RPMI7951 (cell line): ENCODE measurements around the gene NEMP2. TPM values are rescaled to one million over a fixed set of nuclear protein-coding genes. Genes with fewer than 3 reads are reported as not detected.

Source experiments
- DNase-seq: peaks from one replicate; pipeline ENCODE4 v3.0.0-alpha.2; 2012; ENCODE audit warnings: low read depth
- total RNA-seq: library from RNA; depleted of rRNA; stranded (reverse); fragments of >200 nt; shearing (Covaris generic); gene quantifications from 2 replicates; pipeline ENCODE4 v1.2.3, GENCODE V29; 2014; rRNA removed

Gene NEMP2
- total RNA-seq, 1 experiment from 2014 or later: 11.7 TPM

GRCh38 chr2:190457256-190457655 is 77.3 kb downstream of the NEMP2 start:
- DNase-seq: no peak

GRCh38 chr2:190456833-190457232 is 77.7 kb downstream of the NEMP2 start:
- DNase-seq: no peak

GRCh38 chr2:190455358-190456095 is 79.0 kb downstream of the NEMP2 start:
- DNase-seq: no peak

- no peak for DNase-seq
These were observed 79.7 kb downstream of the NEMP2 start for GRCh38 chr2:190454795-190455194.

Other genes with a start within 250 kb of the NEMP2 start
- gene HIBCH, start 214.9 kb downstream of the NEMP2 start, total RNA-seq: 23.3 and 23.7 TPM in 2 replicates
- 13.3 and 13.5 TPM in 2 replicates for gene INPP1, start 191.1 kb downstream of the NEMP2 start, total RNA-seq
- 8.2 and 13.5 TPM in 2 replicates for gene MFSD6, start 126.4 kb downstream of the NEMP2 start, total RNA-seq
- 47.0 and 51.7 TPM in 2 replicates for gene NAB1, start 114.4 kb upstream of the NEMP2 start, total RNA-seq